ENCODE results near the gene KCNG1. TPM values are rescaled to one million over a fixed set of nuclear protein-coding genes. Genes with fewer than 3 reads are reported as not detected.

The KCNG1 gene
- total RNA-seq, 1 donor from 2014 or later = 5.8 TPM

- no peak overlapping the region for H3K27ac Mint-ChIP-seq (ENCODE audit: unreplicated experiment)
- H3K4me3 Mint-ChIP-seq = no peak overlapping the region
- peaks cover 9% of the 10 kb centered on the region for H3K4me1 Mint-ChIP-seq
- H3K27me3 Mint-ChIP-seq (ENCODE audit: low read depth) = peaks cover 19% of the 10 kb centered on the region
- H3K9me3 Mint-ChIP-seq = no peaks in the 10 kb centered on the region
- no peaks in the 10 kb centered on the region for H3K36me3 Mint-ChIP-seq (ENCODE audit: low read depth)
- TF ChIP-seq, protein P1, sequence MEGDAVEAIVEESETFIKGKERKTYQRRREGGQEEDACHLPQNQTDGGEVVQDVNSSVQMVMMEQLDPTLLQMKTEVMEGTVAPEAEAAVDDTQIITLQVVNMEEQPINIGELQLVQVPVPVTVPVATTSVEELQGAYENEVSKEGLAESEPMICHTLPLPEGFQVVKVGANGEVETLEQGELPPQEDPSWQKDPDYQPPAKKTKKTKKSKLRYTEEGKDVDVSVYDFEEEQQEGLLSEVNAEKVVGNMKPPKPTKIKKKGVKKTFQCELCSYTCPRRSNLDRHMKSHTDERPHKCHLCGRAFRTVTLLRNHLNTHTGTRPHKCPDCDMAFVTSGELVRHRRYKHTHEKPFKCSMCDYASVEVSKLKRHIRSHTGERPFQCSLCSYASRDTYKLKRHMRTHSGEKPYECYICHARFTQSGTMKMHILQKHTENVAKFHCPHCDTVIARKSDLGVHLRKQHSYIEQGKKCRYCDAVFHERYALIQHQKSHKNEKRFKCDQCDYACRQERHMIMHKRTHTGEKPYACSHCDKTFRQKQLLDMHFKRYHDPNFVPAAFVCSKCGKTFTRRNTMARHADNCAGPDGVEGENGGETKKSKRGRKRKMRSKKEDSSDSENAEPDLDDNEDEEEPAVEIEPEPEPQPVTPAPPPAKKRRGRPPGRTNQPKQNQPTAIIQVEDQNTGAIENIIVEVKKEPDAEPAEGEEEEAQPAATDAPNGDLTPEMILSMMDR (conservative IDR thresholded peaks at IDR 0.05) = no peak
- no peak for DNase-seq (ENCODE audit: low read depth, low spot score)
These were observed 12.2 kb upstream of the KCNG1 start for GRCh38 chr20:51034988-51035656.

DNA sequence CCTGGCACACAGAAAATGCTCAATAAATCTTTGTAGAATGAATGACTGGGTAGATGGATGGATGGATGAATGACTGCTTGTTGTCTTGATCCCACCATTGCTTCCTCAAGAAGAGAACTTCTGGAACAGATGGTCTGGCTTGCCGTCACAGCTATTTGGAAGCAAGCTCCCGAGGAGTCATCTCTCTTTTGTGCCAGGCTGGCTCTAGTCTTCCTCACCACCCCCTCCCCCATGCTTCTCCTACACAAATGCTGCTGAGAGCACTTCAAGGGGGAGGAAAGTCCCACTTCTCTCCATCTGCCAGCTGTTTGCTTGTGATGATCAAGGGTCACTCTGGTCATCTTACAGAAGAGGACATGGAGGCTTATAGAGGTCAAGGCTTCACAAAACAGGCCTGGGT, 11.6 kb upstream of the KCNG1 start:
- H3K4me1 Mint-ChIP-seq = peaks cover 9% of the 10 kb centered on the region
- H3K27ac Mint-ChIP-seq (ENCODE audit: unreplicated experiment) = no peak overlapping the region
- H3K27me3 Mint-ChIP-seq (ENCODE audit: low read depth) = peaks cover 26% of the 10 kb centered on the region
- TF ChIP-seq, protein P1 (conservative IDR thresholded peaks at IDR 0.05) = no peak
- no peaks in the 10 kb centered on the region for H3K36me3 Mint-ChIP-seq (ENCODE audit: low read depth)
- H3K4me3 Mint-ChIP-seq = no peak overlapping the region
- no peaks in the 10 kb centered on the region for H3K9me3 Mint-ChIP-seq
- DNase-seq (ENCODE audit: low read depth, low spot score) = no peak

GRCh38 chr20:51029963-51030920, 7.3 kb upstream of the KCNG1 start:
- Mint-ChIP-seq H3K9me3 (no peaks in the 10 kb centered on the region), H3K27ac (ENCODE audit: unreplicated experiment) (no peak overlapping the region), H3K4me3 (no peak overlapping the region), H3K27me3 (ENCODE audit: low read depth) (peaks cover 62% of the 10 kb centered on the region), H3K36me3 (ENCODE audit: low read depth) (no peaks in the 10 kb centered on the region), H3K4me1 (peaks cover 9% of the 10 kb centered on the region)
- DNase-seq (ENCODE audit: low read depth, low spot score) = no peak
- TF ChIP-seq, protein P1 (conservative IDR thresholded peaks at IDR 0.05) = no peak

DNA sequence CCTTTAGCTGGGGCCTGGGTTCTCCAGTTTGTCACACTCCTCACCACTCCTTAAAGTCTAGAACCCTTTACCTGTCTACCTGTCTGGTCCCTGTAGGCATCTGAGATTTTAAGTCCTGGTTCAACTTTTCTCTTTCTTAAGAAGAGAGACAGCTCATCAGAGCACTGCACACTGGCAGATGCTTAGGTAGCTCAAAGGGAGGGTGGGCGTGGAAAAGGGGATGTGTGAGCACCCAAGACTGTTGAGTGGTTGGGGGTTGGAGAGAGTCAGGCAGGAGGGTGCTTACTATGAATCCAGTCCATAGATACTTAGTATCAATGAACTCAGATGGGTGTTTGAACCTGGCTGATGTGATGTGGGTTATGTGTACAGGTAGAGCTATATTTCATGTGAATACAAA, 6.6 kb upstream of the KCNG1 start:
- H3K4me3 Mint-ChIP-seq = no peak overlapping the region
- H3K9me3 Mint-ChIP-seq = no peaks in the 10 kb centered on the region
- DNase-seq (ENCODE audit: low read depth, low spot score) = no peak
- no peaks in the 10 kb centered on the region for H3K36me3 Mint-ChIP-seq (ENCODE audit: low read depth)
- peaks cover 9% of the 10 kb centered on the region for H3K4me1 Mint-ChIP-seq
- peaks cover 69% of the 10 kb centered on the region for H3K27me3 Mint-ChIP-seq (ENCODE audit: low read depth)
- H3K27ac Mint-ChIP-seq (ENCODE audit: unreplicated experiment) = no peak overlapping the region
- TF ChIP-seq, protein P1 (conservative IDR thresholded peaks at IDR 0.05) = no peak

DNA sequence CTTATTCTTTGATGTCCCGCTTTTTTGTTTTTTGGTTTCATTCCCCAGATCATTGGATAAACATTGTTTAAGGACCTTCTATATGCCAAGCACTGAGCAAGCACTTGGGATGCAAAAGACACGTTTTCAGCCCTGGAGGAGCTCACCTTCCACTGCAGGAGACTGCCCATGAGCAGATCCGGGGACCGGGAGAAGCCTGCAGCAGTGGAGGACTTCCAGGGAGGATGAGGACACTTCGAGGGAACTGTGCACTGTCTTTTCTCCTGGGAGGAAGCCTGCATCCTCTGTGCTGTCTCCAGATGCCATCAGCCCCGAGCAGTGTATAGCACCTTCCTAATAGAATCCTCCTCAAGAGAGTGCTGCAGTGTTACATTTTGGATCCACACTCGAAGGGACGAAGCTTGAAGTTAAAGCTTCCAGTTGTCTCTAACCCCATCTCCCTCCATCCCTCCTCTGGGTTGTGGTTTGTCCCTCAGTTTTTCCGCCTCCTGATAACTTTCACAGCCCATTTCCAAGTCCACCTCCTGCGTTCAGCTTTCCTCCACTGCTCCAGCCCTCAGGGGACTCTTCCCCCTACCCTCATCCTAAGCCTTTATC, 5.8 kb upstream of the KCNG1 start:
- TF ChIP-seq, protein P1 (conservative IDR thresholded peaks at IDR 0.05) = no peak
- no peak for DNase-seq (ENCODE audit: low read depth, low spot score)
- peaks cover 77% of the 10 kb centered on the region for H3K27me3 Mint-ChIP-seq (ENCODE audit: low read depth)
- H3K27ac Mint-ChIP-seq (ENCODE audit: unreplicated experiment) = no peak overlapping the region
- H3K4me3 Mint-ChIP-seq = no peak overlapping the region
- no peaks in the 10 kb centered on the region for H3K9me3 Mint-ChIP-seq
- H3K4me1 Mint-ChIP-seq = peaks cover 9% of the 10 kb centered on the region
- no peaks in the 10 kb centered on the region for H3K36me3 Mint-ChIP-seq (ENCODE audit: low read depth)
